ENCODE data around the gene SH3RF2. TPM values are rescaled to one million over a fixed set of nuclear protein-coding genes. Genes with fewer than 3 reads are reported as not detected.

The SH3RF2 gene
- total RNA-seq, 2 experiments from 2014 or later = 0.38 to 0.48 TPM

Other genes starting within 250 kb of the SH3RF2 start
- 1 to 10 TPM; 4.3 to 5.2 TPM for gene PRELID2, start 101.2 kb upstream of the SH3RF2 start, total RNA-seq
- gene GRXCR2, start 63.6 kb upstream of the SH3RF2 start, total RNA-seq = not detected
- gene PLAC8L1, start 169.0 kb downstream of the SH3RF2 start, total RNA-seq = under 1 TPM in 1 of 2 experiments, not detected in 1; 0.50 TPM
- gene LARS1, start 246.1 kb downstream of the SH3RF2 start, total RNA-seq = 100 to 1,000 TPM; 105 to 120 TPM

Data from activated CD4-positive, alpha-beta memory T cell treated with anti-CD3 and anti-CD28 coated beads, Interleukin-2, amount 10 ng/mL, durations not matched to agents 7 days and 5 days (primary cell).